Epithelial cell of prostate (primary cell): ENCODE results near the gene AGRN.
"Not testable (repeated sequence)": the region's sequence is repeated elsewhere in the genome, so short reads cannot be mapped to it uniquely, and the experiment has no call there.

ENCODE experiments used
- DNase-seq: peaks from one replicate; pipeline ENCODE4 v3.0.0-alpha.2; 2011; ENCODE audit warnings: low read depth, low spot score
- H3K27ac ChIP-seq: fragments of 450-650 bp; 2 replicates; pipeline ENCODE4 v1.5.1; 2017; ENCODE audit warnings: mild to moderate bottlenecking

The AGRN gene

GRCh38 chr1:1017397-1018320, 2.3 kb upstream of the AGRN start:
- not testable (repeated sequence) for H3K27ac ChIP-seq, DNase-seq

GRCh38 chr1:1018321-1018685, 1.6 kb upstream of the AGRN start:
- not testable (repeated sequence) for H3K27ac ChIP-seq, DNase-seq

- peak overlapping the region; percentile 95 for H3K27ac ChIP-seq
- no peak for DNase-seq
These were observed 559 bp upstream of the AGRN start for GRCh38 chr1:1019122-1019999.

- peak overlapping the region; percentile 95 for H3K27ac ChIP-seq
- no peak for DNase-seq
These were observed 592 bp downstream of the AGRN start for GRCh38 chr1:1020415-1021009.

GRCh38 chr1:1021010-1021919, 1.3 kb downstream of the AGRN start:
- no peak for DNase-seq

GRCh38 chr1:1021920-1022259, 2.0 kb downstream of the AGRN start:
- DNase-seq, result no peak
- peak overlapping the region; percentile 95 for H3K27ac ChIP-seq

More at GRCh38 chr1:1021010-1021919, 1.3 kb downstream of the AGRN start:
- H3K27ac ChIP-seq, result peak overlapping the region; percentile 95

GRCh38 chr1:1022302-1023009, 2.5 kb downstream of the AGRN start:
- peak overlapping the region; percentile 95 for H3K27ac ChIP-seq
- no peak for DNase-seq

GRCh38 chr1:1023700-1024099, 3.8 kb downstream of the AGRN start:
- H3K27ac ChIP-seq, result peak overlapping the region; percentile 83
- no peak for DNase-seq

- H3K27ac ChIP-seq, result peak overlapping the region; percentile 83
- no peak for DNase-seq
These were observed 4.3 kb downstream of the AGRN start for GRCh38 chr1:1024149-1024770.

GRCh38 chr1:1024771-1025699, 5.1 kb downstream of the AGRN start:
- peak; percentile 40 for DNase-seq
- peak overlapping the region; percentile 83 for H3K27ac ChIP-seq

- H3K27ac ChIP-seq, result peak overlapping the region; percentile 83
These were observed 5.8 kb downstream of the AGRN start for GRCh38 chr1:1025730-1026129.

GRCh38 chr1:1026599-1027413, 6.9 kb downstream of the AGRN start:
- no peak for DNase-seq
- no peak overlapping the region for H3K27ac ChIP-seq

More at GRCh38 chr1:1025730-1026129, 5.8 kb downstream of the AGRN start:
- DNase-seq, result no peak

GRCh38 chr1:1027791-1028190, 7.9 kb downstream of the AGRN start:
- no peak for DNase-seq
- no peak overlapping the region for H3K27ac ChIP-seq

- DNase-seq, H3K27ac ChIP-seq: not testable (repeated sequence)
These were observed 11.1 kb downstream of the AGRN start for GRCh38 chr1:1030867-1031658.

- no peak for DNase-seq
- H3K27ac ChIP-seq, result no peak overlapping the region
These were observed 11.8 kb downstream of the AGRN start for GRCh38 chr1:1031659-1032235.

GRCh38 chr1:1032424-1032823, 12.5 kb downstream of the AGRN start:
- H3K27ac ChIP-seq, result no peak overlapping the region
- no peak for DNase-seq
